Cardiac septum (tissue), 1 donor: ENCODE results near the gene NTN1. TPM values are rescaled to one million over a fixed set of nuclear protein-coding genes. Genes with fewer than 3 reads are reported as not detected.

Experiments used
- DNase-seq: peaks from one replicate; pipeline ENCODE4 v3.0.0-alpha.2; 2020; ENCODE audit warnings: low spot score
- intact Hi-C: fragments of 100-400 bp; cut with DNase I; formaldehyde crosslinking; loops from one replicate; pipeline ENCODE4 v1.14.0; 2022
- total RNA-seq: library from RNA; stranded (reverse); fragmentation: NEBNext Ultra II Directional; extraction: Animal tissue kit (Norgen Biotek cat#: 25700); gene quantifications from one replicate; pipeline ENCODE4 v1.2.1, GENCODE V29; 2021
- donor health status: DM: no; HTN: no; CAD: no.

NTN1 gene
- total RNA-seq, 1 donor from 2014 or later = 11.5 TPM

DNA sequence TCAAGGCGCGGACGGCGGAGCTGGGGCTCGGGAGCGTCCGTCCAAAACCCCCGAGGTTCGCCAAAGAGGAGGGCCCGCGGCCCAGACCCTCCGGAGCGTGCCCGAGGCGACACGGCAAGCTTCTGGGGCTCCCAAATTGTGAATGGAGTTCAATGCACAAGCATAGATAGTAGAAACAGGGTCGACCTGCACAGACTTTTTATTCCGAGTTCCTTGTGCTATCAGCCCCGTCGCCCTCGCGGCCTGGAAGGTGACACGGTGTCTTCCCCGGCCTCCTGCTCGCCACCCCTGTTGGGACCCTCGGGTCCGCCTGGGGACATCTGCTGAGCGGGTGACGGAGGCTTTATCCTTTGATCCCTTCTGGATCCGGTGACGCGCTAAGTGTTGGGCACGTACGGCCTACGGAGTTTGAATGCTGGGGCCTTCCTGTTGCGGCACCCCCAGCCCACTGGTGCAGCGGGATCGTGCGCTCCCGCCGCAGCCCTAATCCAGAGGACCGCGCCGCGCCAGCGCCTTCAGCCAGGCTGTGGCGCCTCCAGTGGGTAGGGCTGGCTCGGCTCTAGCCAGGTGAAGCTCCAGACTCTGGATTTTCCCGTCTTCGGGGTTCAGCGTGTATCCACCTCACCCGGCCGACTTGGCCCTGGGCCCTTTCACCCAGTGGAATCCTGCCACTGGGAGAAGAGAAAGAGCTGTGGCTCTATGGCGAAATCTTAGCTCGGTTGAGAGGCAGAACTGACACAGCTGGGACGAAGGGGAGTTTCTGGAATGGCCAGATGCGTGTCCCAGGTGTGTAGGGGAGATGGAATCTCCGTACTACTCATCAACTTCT is 17.0 kb upstream of the NTN1 start:
- intact Hi-C loops = no loop called here

DNA sequence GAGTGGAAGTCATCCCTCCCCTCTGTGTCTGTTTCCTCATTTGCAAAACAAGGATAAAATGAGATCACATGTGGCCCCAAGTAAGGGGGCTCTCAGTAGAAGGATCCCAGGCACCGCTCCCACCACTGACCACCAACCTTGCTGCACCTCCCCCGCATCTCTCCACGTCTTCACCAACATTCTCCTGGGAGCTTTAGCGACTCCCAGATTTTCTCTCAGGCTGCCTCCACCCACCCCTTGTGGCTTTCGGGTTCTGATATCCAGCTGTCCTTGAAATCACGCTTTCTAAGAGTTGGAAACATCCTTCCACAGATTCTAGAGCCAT is 16.4 kb upstream of the NTN1 start:
- no peak for DNase-seq
- intact Hi-C loops = no loop called here

More for the DNA sequence above, 17.0 kb upstream of the NTN1 start:
- no peak for DNase-seq

DNA sequence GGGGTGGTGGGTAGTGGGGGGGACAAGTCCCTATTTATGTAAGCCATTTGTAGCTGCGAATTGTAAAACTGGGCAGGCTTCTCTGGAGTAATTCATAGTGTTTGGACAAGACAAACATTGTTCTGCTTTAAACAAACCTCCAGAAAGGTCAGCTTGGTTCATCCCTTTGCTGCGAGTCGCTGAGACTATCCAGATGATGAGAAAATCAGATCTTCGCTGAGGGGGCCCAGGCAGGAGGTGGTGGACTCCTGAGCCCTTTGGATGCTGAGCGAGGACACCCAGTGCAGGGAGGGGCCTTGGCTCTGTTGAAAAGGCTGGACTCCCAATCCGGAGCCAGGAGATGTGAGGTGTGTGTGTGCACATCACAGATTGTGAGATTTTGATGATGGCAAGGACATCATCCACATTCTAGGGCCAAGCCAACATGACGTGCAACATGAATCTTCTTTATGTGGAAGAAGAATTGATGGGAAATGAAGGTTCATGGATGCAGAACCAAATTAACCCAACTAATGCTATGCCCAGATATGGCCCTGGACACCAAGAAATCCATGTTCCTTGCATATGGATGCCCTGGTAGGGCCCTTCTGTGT is 15.0 kb upstream of the NTN1 start:
- DNase-seq = no peak
- intact Hi-C loops = no loop called here

DNA sequence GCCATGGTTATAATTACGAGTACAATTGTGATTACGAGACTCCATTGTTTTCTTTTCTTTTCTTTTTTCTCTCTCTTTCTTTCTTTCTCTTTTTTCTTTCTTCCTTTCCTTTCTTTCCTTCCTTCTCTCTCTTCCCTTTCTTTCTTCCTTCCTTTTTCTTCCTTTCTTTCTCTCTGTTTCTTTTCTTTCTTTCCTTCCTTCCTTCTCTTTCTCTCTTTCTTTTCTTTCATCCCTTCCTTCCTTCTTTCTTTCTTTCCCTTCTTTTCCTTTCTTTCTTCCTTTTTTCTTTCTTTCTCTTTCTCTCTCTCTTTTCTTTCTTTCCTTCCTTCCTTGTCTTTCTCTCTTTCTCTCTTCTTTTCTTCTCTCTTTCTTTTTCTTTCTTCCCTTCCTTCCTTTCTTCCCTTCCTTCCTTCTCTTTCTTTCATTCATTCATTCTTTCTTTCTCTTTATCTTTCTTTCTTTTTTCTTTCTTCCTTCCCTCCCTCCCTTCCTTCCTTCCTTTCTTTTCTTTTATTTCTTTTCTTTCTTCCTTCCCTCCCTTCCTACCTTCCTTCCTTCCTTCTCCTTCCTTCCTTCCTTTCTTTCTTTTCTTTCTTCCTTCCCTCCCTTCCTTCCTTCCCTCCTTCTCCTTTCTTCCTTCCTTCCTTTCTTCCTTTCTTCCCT is 14.1 kb upstream of the NTN1 start:
- intact Hi-C loops = no loop called here

DNA sequence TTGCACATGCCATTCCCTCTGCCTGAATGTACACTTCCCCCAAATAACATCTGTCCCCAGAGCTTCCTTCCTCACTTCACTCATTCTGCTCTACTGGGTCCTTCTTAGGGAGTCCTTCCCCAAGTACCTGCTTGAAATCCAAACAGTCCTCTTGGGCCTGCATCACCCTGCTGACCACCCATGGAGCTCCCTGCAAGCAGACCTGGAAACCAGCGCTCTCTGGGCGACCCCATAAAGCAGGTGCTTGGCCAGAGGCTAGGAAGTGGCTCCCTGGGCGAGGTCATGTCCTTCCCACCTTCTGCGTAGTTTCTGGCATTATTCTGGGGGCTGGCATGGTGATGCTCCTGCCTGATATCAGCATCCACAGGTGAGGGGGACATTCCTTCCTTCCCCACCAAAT is 12.2 kb upstream of the NTN1 start:
- intact Hi-C loops = no loop called here
- no peak for DNase-seq

More for the DNA sequence above, 14.1 kb upstream of the NTN1 start:
- DNase-seq = no peak

DNA sequence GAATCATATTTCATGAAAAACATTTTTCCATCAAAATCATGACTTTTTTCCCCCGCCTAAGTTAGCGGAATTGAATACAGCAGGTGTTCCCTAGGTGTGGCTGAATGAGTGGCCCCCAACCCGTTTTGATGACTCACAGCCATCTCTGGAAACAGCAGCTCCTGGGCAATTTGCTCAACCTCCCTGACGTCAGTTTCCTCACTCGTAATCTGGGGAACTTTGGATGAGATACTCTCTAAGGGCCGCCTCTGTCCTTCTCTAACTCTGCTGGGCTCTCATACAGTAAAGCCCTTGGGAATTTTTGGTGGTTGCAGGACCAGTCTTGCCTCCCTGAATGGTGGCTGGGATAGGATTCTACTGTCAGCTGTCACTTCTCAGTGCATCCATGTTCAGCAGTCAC is 11.6 kb upstream of the NTN1 start:
- intact Hi-C loops = no loop called here
- no peak for DNase-seq

DNA sequence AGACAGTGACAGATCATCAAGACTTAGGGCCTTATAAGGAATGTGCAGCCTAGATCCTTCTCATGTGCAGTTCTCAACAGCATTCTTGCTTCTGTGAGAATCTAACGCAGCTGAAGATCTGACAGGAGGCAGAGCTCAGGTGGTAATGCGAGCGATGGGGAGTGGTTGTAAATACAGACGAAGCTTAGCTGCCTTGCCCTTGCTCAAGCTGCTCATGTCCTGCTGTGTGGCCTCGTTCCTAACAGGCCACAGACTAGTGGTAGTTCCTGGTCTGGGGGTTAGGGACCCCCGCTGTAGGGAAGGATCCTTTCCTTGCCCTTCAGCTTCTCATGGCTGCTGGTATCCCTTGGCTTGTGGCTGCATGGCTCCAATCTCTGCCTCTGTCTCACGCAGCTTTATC is 10.3 kb upstream of the NTN1 start:
- DNase-seq = no peak
- intact Hi-C loops = no loop called here

DNA sequence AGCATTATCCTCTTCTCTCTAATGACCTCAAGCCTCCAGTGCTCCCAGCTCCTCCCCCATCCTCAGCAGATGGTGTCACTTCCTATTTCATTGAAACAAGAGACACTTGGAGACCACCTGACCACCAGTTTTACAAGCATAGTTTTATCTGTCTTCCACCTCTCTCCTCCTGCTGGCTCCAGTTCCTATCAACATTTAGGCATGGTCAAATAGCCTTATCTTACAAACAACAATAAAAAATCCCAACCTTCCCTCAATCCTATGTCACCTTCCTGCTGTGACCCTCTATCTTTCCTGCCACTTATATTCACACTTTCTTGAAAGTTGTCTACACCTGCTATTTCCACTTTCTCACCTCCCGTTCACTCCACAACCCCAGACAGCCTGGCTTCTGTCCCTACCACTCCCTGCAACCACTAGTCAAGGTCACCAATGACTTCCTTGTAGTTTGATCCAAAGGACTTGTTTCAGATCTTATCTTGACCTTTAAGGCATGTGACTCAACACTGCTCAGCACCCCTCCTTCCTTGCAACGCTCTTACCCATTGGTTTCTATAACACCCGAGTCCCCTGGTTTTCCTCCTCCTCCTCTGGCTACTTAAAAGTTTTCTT is 4.3 kb upstream of the NTN1 start:
- intact Hi-C loops = no loop called here
- no peak for DNase-seq

DNA sequence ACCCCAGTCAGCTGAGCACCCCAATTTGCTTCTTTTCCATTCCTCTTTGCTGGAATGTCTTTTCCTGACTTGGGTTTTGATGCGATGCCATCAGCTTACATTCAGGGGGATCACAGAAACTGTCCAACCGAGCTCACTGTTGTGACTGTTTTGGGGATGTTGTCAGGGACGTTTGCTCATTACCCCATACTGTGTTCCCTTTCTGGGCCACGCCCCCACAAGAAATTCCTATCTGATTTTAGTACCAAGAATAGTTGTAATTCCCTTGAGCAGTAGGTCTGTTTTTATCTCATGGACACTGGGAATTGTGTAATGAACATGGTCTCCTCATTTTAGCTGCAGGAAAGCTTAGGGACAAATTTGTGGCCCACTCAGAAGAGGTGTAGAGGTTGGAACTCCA is 2.6 kb upstream of the NTN1 start:
- no peak for DNase-seq
- intact Hi-C loops = no loop called here

DNA sequence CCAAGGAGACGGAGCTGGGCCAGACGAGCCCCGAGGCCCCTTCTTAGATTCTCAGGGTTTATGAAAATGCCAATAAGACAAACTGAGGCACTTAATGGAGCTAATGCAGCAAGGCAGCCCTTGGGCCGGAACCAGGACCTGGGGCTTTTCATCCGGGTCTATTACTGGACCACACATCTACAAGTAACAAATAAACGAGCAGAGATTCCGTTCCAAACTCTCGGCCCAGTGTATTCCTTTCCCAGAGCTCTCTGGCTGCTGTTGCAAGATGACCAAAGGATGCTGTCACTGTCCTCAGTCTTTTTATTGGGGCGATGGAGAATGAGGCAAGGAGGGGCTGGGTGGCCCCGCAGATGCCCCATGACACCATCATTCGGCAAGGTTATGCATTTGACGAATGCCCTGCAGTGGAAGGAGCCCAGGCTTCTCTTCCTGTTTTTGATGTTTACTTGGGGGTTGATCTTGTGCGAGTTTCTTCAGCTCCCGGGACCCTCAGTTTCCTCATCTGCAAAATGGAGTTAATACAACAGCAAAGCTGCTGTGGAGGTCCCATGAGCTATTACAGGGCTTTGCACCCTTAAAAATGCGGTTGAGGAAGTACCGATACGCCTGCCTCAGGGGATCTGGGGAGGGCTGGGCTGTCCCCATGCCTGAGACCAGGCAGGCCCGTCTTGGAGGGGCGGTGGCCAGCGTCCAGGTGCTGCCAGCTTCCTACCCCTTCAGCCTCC is 1.1 kb upstream of the NTN1 start:
- intact Hi-C loops = loop anchor here (5.0 kb wide), 2 partner anchors 47 to 222 kb away; no protein-coding TSS in a partner anchor
- no peak for DNase-seq

DNA sequence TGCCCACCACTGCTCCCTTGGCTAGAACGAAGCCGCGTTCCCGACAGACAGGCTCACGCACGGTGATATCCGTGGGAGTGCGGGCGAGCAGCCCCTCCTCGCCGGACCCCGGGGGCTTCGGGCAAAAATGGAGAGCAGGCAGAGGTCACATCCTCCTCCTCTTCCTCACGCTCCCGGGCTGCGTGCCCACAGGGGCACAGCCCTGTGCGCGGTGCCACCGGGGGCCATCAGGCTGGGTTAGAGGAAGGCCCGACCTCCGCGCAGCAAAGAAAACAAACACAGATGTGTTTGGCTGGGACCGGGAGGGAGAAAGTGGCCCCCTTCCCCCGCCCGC is 519 bp upstream of the NTN1 start:
- no peak for DNase-seq
- intact Hi-C loops = loop anchor here (5.0 kb wide), 2 partner anchors 47 to 222 kb away; no protein-coding TSS in a partner anchor

DNA sequence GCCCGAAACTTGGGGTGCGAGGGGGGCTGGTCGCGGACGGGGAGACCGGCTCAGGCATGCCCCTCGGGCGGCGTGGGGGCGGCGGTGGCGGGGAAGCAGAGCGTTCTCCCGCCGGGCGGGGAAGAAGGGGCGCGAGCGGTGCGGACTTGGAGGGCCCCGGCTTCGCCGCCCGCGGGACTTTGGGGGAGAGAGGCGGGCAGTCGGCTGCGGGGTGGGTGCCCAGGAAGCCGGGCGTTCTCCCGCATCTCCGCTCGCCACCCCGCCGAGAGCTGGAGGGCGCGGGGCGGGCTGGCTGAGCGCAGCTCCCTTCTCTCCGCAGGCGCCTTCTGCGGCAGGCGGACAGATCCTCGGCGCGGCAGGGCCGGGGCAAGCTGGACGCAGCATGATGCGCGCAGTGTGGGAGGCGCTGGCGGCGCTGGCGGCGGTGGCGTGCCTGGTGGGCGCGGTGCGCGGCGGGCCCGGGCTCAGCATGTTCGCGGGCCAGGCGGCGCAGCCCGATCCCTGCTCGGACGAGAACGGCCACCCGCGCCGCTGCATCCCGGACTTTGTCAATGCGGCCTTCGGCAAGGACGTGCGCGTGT is 772 bp downstream of the NTN1 start:
- DNase-seq = no peak
- intact Hi-C loops = loop anchor here (5.0 kb wide), 2 partner anchors 45 to 220 kb away; no protein-coding TSS in a partner anchor

DNA sequence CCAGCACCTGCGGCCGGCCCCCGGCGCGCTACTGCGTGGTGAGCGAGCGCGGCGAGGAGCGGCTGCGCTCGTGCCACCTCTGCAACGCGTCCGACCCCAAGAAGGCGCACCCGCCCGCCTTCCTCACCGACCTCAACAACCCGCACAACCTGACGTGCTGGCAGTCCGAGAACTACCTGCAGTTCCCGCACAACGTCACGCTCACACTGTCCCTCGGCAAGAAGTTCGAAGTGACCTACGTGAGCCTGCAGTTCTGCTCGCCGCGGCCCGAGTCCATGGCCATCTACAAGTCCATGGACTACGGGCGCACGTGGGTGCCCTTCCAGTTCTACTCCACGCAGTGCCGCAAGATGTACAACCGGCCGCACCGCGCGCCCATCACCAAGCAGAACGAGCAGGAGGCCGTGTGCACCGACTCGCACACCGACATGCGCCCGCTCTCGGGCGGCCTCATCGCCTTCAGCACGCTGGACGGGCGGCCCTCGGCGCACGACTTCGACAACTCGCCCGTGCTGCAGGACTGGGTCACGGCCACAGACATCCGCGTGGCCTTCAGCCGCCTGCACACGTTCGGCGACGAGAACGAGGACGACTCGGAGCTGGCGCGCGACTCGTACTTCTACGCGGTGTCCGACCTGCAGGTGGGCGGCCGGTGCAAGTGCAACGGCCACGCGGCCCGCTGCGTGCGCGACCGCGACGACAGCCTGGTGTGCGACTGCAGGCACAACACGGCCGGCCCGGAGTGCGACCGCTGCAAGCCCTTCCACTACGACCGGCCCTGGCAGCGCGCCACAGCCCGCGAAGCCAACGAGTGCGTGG is 1.5 kb downstream of the NTN1 start:
- intact Hi-C loops = loop anchor here (5.0 kb wide), 2 partner anchors 45 to 220 kb away; no protein-coding TSS in a partner anchor
- DNase-seq = no peak

DNA sequence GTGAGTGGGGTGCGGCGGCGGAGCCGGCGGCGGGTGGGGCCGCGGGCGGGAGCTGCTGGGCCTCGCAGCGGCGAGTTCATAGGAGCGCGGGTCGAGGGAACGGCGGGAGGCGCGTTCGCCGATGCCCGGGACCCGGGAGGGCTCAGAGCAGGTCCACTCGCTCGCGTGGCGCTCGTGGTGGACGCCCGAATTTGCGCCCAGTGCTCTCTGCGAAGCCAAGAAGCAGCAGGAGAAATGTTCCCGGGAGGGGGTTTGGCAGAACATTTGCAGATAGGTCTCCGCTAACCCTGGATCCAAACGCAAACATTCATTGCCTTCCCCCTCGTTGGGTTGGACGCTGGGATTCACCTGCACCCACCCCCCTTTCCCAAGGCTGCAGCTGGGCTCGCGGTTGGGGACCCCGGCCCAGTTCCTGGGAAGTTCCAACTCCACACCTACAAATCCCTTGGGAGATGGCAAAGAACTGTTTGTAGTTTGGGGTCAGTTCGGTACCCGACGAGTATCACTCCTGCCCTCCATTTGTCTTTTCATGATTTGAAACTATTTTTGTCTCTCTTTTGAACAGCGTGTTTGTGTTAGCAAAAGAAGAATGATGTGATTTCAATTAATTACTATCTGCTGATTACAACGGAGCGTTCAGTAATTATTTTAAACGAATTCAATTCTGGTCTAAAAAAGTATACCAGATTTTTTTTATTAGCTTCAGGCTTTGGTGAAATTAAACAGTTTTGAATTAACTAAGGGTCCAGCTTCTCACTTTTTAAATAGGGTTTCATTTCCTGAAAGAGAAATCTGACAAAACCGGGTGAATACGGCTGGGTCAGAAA is 2.3 kb downstream of the NTN1 start:
- intact Hi-C loops = loop anchor here (5.0 kb wide), 2 partner anchors 44 to 219 kb away; no protein-coding TSS in a partner anchor
- no peak for DNase-seq

DNA sequence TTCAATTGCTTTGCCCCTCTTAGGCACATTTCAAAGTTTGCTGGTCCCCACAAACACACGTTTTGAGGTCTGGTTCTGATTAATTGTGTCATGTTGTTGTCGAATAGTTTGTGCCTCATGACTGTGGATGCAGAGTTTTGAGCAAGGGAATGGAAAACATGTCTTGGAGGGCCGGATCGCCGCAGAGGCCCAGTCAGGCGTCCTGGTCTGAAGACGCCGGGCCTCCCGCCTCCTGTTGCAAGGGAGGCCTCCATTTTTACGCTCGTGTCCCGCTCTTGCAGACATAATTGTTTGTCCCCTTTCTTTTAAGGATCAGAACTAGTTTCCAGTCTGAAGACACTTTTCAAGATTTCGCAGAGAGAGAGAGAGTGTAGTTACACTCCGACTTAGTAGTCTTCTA is 3.2 kb downstream of the NTN1 start:
- no peak for DNase-seq
- intact Hi-C loops = loop anchor here (5.0 kb wide), 2 partner anchors 43 to 218 kb away; no protein-coding TSS in a partner anchor

DNA sequence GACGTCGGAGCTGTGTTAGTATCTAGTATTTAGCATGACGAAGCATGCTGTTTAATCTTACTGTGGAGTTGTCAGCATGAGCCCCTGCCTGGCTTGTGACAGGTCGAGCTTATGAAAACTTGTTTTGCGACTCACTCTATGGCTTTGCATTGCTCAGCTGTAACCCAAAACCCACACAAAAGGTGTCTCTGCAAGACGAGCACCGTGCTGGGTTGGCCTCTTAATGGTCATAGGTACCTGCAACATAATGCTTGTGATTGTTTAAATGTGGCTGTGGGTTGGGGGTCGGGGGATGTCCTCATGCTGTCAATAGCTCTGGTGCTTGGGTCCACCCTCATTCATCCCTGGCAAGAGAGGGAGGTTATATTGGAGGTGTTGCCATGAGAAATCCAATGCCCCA is 5.4 kb downstream of the NTN1 start:
- intact Hi-C loops = no loop called here

DNA sequence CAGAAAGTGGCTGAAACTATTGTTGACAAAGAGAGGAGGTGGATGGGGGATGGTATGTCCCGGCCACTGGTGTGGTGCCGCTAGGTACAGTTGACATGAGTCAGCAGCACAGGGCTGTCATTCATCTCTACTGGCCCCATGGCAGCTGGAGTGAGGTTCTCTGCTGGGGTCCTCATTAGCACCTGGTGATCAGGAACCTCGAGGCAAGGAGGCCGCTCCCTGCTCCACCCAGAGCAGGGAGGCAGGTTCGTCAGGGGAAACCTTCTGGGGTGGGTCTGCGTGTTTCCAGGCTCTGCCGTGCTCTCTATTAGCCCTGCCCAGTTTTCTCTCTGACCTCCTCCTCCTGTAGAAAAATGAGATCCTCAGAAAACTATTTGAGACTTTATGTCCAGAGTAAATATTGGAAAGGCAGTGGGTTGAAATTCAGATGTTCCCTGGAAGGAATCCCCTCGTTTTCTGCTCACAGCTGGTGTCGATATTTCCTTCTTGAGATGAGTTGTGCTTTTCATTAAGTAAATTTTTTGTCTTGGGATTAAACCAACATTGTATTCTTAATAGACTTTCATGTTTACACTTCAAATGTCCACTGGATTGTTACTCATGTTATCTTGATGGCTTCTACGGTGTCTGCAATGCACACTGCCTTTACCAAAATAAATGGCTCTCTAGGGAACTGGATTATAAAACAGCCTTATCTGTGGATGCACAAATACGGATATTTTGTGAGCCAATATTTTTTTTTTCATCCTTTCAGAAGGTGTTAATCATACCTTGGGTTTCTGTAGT is 7.1 kb downstream of the NTN1 start:
- intact Hi-C loops = no loop called here
- DNase-seq = no peak

More for the DNA sequence above, 5.4 kb downstream of the NTN1 start:
- DNase-seq = no peak
